Erythroblast (primary cell): ENCODE results near the gene HYOU1.

Source experiments
- GATA1 ChIP-seq: IDR thresholded peaks from 2 replicates; pipeline ENCODE4 v1.6.1; 2011; ENCODE audit warnings: low read depth, mild to moderate bottlenecking, control low read depth, low read length, moderate library complexity
- POLR2A ChIP-seq: IDR thresholded peaks from 2 replicates; pipeline ENCODE4 v1.6.1; 2011; ENCODE audit warnings: mild to moderate bottlenecking, low read length

DNA sequence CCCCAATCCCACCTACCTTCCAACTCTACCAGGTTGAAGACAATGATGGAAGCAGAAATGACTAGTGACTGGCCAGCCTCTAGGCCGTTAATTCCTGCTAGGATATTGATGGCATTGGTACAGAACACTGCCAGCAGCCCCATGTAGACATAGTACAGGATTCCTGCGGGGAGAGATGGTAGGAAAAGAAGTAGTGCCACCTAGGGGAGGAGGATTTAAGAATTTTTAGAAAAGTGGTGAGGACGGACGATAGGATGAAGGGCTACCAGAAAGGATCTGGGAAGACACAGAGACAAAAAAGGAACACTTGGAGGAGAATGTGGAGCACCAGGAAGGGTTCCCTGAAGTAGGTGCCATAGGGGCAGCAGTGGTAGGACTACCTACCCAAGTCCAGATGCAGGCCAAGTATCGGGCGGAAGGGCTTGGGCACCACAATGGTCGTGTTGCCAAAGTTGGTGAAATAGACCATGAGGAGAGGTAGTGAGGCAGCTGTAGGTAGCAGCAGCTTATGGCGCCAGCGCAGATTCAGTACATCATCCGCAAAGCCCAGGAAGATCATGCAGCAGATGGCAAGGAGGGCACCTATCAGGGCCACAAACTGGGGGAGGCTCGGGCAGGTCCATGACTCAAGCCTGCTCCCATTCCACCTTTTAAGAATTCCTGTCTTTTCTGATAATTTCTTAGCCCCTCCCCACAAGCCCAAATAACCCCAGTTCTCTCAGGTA is 43.4 kb upstream of the HYOU1 start:
- TF ChIP-seq POLR2A = no peak
- no peak for TF ChIP-seq GATA1
